SK-N-SH treated with all-trans-retinoic acid at 6 μM for 48 hours (cell line): ENCODE results near the gene FARP1.

Experiments used
- ATAC-seq: fragments of 200-7000 bp; cut with Tn5 transposase; 3 replicates; pipeline ENCODE4 v1.9.1; 2020; ENCODE audit warnings: mild to moderate bottlenecking, moderate library complexity
- ARNTL ChIP-seq: fragments of 450-650 bp; formaldehyde crosslinking; IDR thresholded peaks from 2 replicates; pipeline ENCODE4 v1.5.0; 2020; ENCODE audit warnings: low read depth, mild to moderate bottlenecking, moderate library complexity, borderline replicate concordance
- BACH2 ChIP-seq: fragments of 250-450 bp; sonication (Bioruptor Pico); IDR thresholded peaks from 2 replicates; pipeline ENCODE4 v1.9.0; 2021; ENCODE audit warnings: mild to moderate bottlenecking, borderline replicate concordance
- CREB5 ChIP-seq: fragments of 250-450 bp; sonication (Bioruptor Pico); IDR thresholded peaks from 2 replicates; pipeline ENCODE4 v1.5.1; 2020; ENCODE audit warnings: low read depth, mild to moderate bottlenecking, moderate library complexity
- CSRNP3 ChIP-seq: fragments of 250-450 bp; sonication (Bioruptor Pico); IDR thresholded peaks from 2 replicates; pipeline ENCODE4 v1.5.1; 2021; ENCODE audit warnings: mild to moderate bottlenecking, moderate library complexity
- ESRRG ChIP-seq: fragments of 250-450 bp; sonication (Bioruptor Pico); IDR thresholded peaks from 2 replicates; pipeline ENCODE4 v1.6.1; 2021; ENCODE audit warnings: mild to moderate bottlenecking
- GLIS3 ChIP-seq: fragments of 250-450 bp; sonication (Bioruptor Pico); IDR thresholded peaks from 2 replicates; pipeline ENCODE4 v1.5.0; 2020; ENCODE audit warnings: mild to moderate bottlenecking, moderate library complexity
- ISL1 ChIP-seq: fragments of 250-450 bp; sonication (Bioruptor Pico); IDR thresholded peaks from 2 replicates; pipeline ENCODE4 v2.1.2; 2022; ENCODE audit warnings: mild to moderate bottlenecking, moderate library complexity
- OSR1 ChIP-seq: fragments of 250-450 bp; sonication (Bioruptor Pico); IDR thresholded peaks from 2 replicates; pipeline ENCODE4 v1.8.0; 2022; ENCODE audit warnings: moderate library complexity, mild to moderate bottlenecking, inconsistent platforms
- PATZ1 ChIP-seq: fragments of 250-450 bp; sonication (Bioruptor Pico); IDR thresholded peaks from 2 replicates; pipeline ENCODE4 v1.8.0; 2020; ENCODE audit warnings: mild to moderate bottlenecking, moderate library complexity, borderline replicate concordance
- PPARA ChIP-seq: fragments of 250-450 bp; sonication (Bioruptor Pico); IDR thresholded peaks from 2 replicates; pipeline ENCODE4 v1.5.0; 2020; ENCODE audit warnings: mild to moderate bottlenecking, borderline replicate concordance
- RARB ChIP-seq: fragments of 250-450 bp; sonication (Bioruptor Pico); IDR thresholded peaks from 2 replicates; pipeline ENCODE4 v1.8.0; 2021; ENCODE audit warnings: mild to moderate bottlenecking, moderate library complexity
- SNAI2 ChIP-seq: fragments of 250-450 bp; sonication (Bioruptor Pico); IDR thresholded peaks from 2 replicates; pipeline ENCODE4 v1.5.0; 2020; ENCODE audit warnings: mild to moderate bottlenecking, moderate library complexity
- TOX ChIP-seq: fragments of 250-450 bp; sonication (Bioruptor Pico); IDR thresholded peaks from 2 replicates; pipeline ENCODE4 v1.8.0; 2021; ENCODE audit warnings: mild to moderate bottlenecking, moderate library complexity, borderline replicate concordance
- ZC3H10 ChIP-seq: fragments of 250-450 bp; sonication (Bioruptor Pico); IDR thresholded peaks from 2 replicates; pipeline ENCODE4 v1.5.1; 2021; ENCODE audit warnings: mild to moderate bottlenecking, moderate library complexity
- ZFP3 ChIP-seq: fragments of 250-450 bp; sonication (Bioruptor Pico); IDR thresholded peaks from 2 replicates; pipeline ENCODE4 v1.5.0; 2020; ENCODE audit warnings: mild to moderate bottlenecking, moderate library complexity
- ZNF565 ChIP-seq: fragments of 450-650 bp; formaldehyde crosslinking; conservative IDR thresholded peaks from 2 replicates; pipeline ENCODE4 v1.5.0; 2020; ENCODE audit warnings: low read depth, mild to moderate bottlenecking, moderate library complexity
- ZNF70 ChIP-seq: fragments of 450-650 bp; formaldehyde crosslinking; IDR thresholded peaks from 2 replicates; pipeline ENCODE4 v1.5.0; 2020; ENCODE audit warnings: mild to moderate bottlenecking, moderate library complexity
- ZNF8 ChIP-seq: fragments of 450-650 bp; formaldehyde crosslinking; IDR thresholded peaks from 2 replicates; pipeline ENCODE4 v1.5.0; 2020; ENCODE audit warnings: mild to moderate bottlenecking, moderate library complexity
- TF ChIP-seq, protein P1 (sequence below): fragments of 250-450 bp; sonication (Bioruptor Pico); IDR thresholded peaks from 2 replicates; pipeline ENCODE4 v1.8.0; 2021; ENCODE audit warnings: low read depth, mild to moderate bottlenecking, moderate library complexity, borderline replicate concordance
- TF ChIP-seq, protein P2 (sequence below): fragments of 250-450 bp; sonication (Bioruptor Pico); IDR thresholded peaks from 2 replicates; pipeline ENCODE4 v1.5.0; 2020; ENCODE audit warnings: mild to moderate bottlenecking, moderate library complexity

The FARP1 gene

DNA sequence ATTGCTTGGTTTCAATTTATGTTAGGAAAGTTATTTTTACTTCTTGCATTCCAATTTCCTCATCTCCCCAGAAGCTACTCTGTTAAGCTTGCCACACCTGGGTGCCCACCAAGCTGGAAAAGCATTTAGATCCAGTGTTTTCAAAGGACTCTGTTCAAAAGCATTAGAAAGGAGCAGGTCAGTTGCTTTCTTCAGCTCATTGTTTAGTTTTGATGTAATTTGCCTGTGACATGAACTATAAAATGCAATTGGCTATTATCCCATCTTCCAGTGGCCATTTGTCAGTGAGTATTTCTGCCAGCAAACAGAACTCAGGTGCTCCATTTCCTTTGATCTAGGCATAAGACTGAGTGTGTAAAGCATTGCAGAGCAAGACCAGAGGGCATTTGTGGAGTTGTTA, 80.8 kb downstream of the FARP1 start (continued):
- TF ChIP-seq PATZ1 (CRISPR knock-in tag) (no peak), SNAI2 (CRISPR knock-in tag) (no peak)
- TF ChIP-seq, all 23 proteins: peak for 0

- no peak for TF ChIP-seq PPARA
- TF ChIP-seq TOX (CRISPR knock-in tag) = no peak
- TF ChIP-seq, all 23 proteins: peak for 0
- ATAC-seq = no peak
Measured at GRCh38 chr13:98224557-98224956, 81.7 kb downstream of the FARP1 start.

- no peak for ATAC-seq
- TF ChIP-seq ZNF70 (no peak), ZFP3 (CRISPR knock-in tag) (no peak), PPARA (no peak), ZNF8 (CRISPR knock-in tag) (no peak), GLIS3 (no peak), ZNF565 (CRISPR knock-in tag) (no peak), ARNTL (CRISPR knock-in tag) (no peak), ISL1 (no peak), ZC3H10 (CRISPR knock-in tag) (no peak), PATZ1 (CRISPR knock-in tag) (no peak), RARB (no peak), BACH2 (CRISPR knock-in tag) (no peak), CSRNP3 (CRISPR knock-in tag) (no peak), ESRRG (CRISPR knock-in tag) (no peak)
- TF ChIP-seq, protein P1, sequence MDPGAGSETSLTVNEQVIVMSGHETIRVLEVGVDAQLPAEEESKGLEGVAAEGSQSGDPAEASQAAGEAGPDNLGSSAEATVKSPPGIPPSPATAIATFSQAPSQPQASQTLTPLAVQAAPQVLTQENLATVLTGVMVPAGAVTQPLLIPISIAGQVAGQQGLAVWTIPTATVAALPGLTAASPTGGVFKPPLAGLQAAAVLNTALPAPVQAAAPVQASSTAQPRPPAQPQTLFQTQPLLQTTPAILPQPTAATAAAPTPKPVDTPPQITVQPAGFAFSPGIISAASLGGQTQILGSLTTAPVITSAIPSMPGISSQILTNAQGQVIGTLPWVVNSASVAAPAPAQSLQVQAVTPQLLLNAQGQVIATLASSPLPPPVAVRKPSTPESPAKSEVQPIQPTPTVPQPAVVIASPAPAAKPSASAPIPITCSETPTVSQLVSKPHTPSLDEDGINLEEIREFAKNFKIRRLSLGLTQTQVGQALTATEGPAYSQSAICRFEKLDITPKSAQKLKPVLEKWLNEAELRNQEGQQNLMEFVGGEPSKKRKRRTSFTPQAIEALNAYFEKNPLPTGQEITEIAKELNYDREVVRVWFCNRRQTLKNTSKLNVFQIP (CRISPR knock-in tag) = no peak
- TF ChIP-seq, protein P2, sequence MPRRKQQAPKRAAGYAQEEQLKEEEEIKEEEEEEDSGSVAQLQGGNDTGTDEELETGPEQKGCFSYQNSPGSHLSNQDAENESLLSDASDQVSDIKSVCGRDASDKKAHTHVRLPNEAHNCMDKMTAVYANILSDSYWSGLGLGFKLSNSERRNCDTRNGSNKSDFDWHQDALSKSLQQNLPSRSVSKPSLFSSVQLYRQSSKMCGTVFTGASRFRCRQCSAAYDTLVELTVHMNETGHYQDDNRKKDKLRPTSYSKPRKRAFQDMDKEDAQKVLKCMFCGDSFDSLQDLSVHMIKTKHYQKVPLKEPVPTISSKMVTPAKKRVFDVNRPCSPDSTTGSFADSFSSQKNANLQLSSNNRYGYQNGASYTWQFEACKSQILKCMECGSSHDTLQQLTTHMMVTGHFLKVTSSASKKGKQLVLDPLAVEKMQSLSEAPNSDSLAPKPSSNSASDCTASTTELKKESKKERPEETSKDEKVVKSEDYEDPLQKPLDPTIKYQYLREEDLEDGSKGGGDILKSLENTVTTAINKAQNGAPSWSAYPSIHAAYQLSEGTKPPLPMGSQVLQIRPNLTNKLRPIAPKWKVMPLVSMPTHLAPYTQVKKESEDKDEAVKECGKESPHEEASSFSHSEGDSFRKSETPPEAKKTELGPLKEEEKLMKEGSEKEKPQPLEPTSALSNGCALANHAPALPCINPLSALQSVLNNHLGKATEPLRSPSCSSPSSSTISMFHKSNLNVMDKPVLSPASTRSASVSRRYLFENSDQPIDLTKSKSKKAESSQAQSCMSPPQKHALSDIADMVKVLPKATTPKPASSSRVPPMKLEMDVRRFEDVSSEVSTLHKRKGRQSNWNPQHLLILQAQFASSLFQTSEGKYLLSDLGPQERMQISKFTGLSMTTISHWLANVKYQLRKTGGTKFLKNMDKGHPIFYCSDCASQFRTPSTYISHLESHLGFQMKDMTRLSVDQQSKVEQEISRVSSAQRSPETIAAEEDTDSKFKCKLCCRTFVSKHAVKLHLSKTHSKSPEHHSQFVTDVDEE (CRISPR knock-in tag) = no peak
Measured at GRCh38 chr13:98225036-98225940, 82.4 kb downstream of the FARP1 start.

DNA sequence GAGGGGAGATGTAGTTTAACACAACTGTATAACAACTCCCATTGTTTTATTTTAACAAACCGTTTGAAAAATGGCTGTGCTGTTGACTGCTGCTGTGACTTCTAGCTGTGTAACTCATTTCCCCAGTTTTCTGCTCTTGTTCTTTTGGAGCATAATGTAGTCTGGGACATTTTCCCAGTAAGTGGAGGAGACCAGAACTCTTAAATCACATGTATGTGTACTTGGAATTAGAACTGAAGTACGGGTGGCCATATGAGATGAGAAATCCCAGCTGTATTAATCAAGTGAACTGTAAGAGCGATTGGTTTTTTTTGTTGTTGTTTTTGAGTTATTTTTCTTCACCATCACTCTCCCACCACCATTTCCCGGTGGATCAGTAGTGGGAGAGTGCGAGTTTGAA, 83.6 kb downstream of the FARP1 start:
- ATAC-seq = no peak
- no peak for TF ChIP-seq ZNF8 (CRISPR knock-in tag)
- no peak for TF ChIP-seq PATZ1 (CRISPR knock-in tag)
- no peak for TF ChIP-seq ISL1
- TF ChIP-seq, protein P1 (CRISPR knock-in tag) = no peak
- no peak for TF ChIP-seq SNAI2 (CRISPR knock-in tag)
- TF ChIP-seq CREB5 (CRISPR knock-in tag) = no peak
- TF ChIP-seq OSR1 (CRISPR knock-in tag) = no peak
- TF ChIP-seq ZFP3 (CRISPR knock-in tag) = no peak
- TF ChIP-seq GLIS3 = no peak
- TF ChIP-seq RARB = no peak
- TF ChIP-seq ZC3H10 (CRISPR knock-in tag) = no peak
